Fibroblast of the aortic adventitia (primary cell): ENCODE data around the gene TPSAB1. TPM values are rescaled to one million over a fixed set of nuclear protein-coding genes. Genes with fewer than 3 reads are reported as not detected.
"Not testable (repeated sequence)": the region's sequence is repeated elsewhere in the genome, so short reads cannot be mapped to it uniquely, and the experiment has no call there.

ENCODE experiments used
- DNase-seq: peaks from one replicate; pipeline ENCODE4 v3.0.0-alpha.2; 2010; ENCODE audit warnings: low read depth
- H3K4me3 ChIP-seq: 2 replicates; pipeline ENCODE4 v1.5.1; 2011; ENCODE audit warnings: low read depth, mild to moderate bottlenecking, control low read depth, low read length, moderate library complexity
- CTCF ChIP-seq: IDR thresholded peaks from 2 replicates; pipeline ENCODE4 v1.5.1; 2011; ENCODE audit warnings: mild to moderate bottlenecking, low read length, control low read depth, inconsistent platforms; ENCODE audit not compliant: insufficient read depth
- total RNA-seq: library from RNA; depleted of rRNA; stranded (reverse); fragments of >200 nt; gene quantifications from 2 replicates; pipeline ENCODE4 v1.2.3, GENCODE V29; 2012; ENCODE audit warnings: low replicate concordance

TPSAB1 gene
- total RNA-seq, 1 donor, result not detected

DNA sequence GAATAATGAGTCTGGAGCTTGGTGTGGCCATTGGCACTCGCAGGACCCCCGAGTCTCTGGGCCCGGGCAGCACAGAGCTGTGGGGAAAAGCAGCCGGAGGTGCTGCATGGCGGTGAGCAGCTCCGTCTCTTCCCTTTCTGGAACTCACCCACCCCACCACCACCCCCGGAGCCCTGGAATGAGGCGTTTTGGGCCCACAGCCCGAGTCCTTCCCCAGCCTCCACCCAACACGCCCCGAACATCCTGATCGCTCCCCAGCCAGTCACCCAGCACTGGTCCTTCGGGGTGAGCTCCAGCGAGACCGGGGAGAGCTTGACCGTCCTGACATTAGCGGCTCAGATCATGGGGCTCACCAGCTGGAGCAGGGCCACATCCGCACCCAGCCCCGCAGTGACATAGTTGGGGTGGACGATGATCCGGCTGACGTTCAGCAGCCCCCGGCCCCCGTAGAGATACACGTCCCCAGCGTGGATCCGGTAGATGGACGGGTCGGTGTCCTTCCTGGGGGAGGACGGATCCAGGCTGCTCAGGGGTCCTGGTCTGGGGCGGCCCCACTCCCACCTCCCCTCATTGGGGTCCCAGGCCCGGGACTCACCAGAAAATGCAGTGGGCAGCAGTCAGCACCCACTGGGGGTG, 21.8 kb downstream of the TPSAB1 start:
- DNase-seq, result no peak
- no peak overlapping the region for H3K4me3 ChIP-seq
- no peak for TF ChIP-seq CTCF

GRCh38 chr16:1262846-1263221, 22.3 kb downstream of the TPSAB1 start:
- no peak overlapping the region for H3K4me3 ChIP-seq
- no peak for DNase-seq
- TF ChIP-seq CTCF, result no peak

GRCh38 chr16:1263591-1264344, 23.3 kb downstream of the TPSAB1 start:
- no peak for TF ChIP-seq CTCF
- no peak overlapping the region for H3K4me3 ChIP-seq
- no peak for DNase-seq

DNA sequence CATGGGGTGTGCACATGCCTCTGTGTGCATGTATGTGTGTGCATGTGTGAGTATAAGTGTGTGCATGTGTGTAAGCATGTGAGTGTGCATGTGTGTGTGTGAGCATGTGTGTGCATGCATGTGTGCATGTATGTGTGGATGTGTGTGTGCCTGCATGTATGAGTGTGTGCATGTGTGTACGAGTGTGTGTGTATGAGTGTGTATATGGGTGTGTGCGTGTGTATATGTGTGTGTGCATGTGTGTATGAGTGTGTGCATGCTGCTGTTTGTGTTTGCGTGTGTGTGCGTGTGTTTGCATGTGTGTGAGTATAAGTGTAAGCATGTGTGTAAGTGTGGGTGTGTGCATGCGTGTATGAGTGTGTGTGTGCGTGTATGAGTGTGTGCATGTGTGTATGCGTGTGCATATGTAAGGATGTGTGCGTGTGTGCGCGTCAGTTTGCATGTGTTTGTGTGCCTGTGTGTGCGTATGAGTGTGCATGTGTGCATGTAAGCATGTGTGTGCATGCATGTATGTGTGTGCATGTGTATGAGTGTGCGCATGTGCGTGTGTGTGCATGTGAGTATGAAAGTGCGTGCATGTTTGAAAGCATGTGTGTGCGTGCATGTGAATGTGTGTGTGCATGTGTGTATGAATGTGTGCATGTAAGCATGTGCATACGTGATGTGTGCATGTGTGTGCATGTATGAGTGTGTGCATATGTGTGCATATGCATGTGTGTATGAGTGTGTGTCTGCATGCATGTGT, 24.0 kb downstream of the TPSAB1 start:
- DNase-seq, result no peak
- TF ChIP-seq CTCF, result no peak

GRCh38 chr16:1265090-1265630, 24.7 kb downstream of the TPSAB1 start:
- DNase-seq, result no peak
- H3K4me3 ChIP-seq, result no peak overlapping the region
- no peak for TF ChIP-seq CTCF

More for the DNA sequence above, 24.0 kb downstream of the TPSAB1 start:
- H3K4me3 ChIP-seq, result no peak overlapping the region

- no peak for TF ChIP-seq CTCF
- H3K4me3 ChIP-seq, result no peak overlapping the region
- DNase-seq, result no peak
Measured at GRCh38 chr16:1265826-1266225, 25.3 kb downstream of the TPSAB1 start.

DNA sequence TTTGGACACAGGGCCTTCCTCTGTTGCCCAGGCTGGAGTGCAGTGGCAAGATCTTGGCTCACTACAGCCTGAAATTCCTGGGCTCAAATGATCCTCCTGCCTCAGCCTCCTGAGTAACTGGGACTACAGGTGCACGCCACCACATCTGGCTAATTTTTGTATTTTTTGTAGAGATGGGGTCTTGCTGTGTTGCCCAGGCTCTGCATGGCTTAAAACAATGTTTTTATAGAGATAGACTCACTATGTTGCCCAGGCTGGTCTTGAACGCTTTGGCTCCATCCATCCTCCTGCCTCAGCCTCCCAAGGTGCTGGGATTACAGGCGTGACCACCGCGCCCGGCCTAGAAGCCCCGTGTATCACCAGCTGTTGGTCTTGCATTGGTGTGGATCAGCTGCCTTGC, 28.9 kb downstream of the TPSAB1 start:
- DNase-seq, H3K4me3 ChIP-seq: not testable (repeated sequence)
